ENCODE results near the gene MAMDC2.
"Not testable (repeated sequence)": the region's sequence is repeated elsewhere in the genome, so short reads cannot be mapped to it uniquely, and the experiment has no call there.

MAMDC2 gene

GRCh38 chr9:70036641-70037040 is 7.0 kb upstream of the MAMDC2 start:
- H3K4me3 ChIP-seq (ENCODE audit: low read depth, low read length) = no peak overlapping the region
- TF ChIP-seq, protein P1, sequence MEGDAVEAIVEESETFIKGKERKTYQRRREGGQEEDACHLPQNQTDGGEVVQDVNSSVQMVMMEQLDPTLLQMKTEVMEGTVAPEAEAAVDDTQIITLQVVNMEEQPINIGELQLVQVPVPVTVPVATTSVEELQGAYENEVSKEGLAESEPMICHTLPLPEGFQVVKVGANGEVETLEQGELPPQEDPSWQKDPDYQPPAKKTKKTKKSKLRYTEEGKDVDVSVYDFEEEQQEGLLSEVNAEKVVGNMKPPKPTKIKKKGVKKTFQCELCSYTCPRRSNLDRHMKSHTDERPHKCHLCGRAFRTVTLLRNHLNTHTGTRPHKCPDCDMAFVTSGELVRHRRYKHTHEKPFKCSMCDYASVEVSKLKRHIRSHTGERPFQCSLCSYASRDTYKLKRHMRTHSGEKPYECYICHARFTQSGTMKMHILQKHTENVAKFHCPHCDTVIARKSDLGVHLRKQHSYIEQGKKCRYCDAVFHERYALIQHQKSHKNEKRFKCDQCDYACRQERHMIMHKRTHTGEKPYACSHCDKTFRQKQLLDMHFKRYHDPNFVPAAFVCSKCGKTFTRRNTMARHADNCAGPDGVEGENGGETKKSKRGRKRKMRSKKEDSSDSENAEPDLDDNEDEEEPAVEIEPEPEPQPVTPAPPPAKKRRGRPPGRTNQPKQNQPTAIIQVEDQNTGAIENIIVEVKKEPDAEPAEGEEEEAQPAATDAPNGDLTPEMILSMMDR (IDR thresholded peaks at IDR 0.05; ENCODE audit: low read depth, low read length) = no peak

DNA sequence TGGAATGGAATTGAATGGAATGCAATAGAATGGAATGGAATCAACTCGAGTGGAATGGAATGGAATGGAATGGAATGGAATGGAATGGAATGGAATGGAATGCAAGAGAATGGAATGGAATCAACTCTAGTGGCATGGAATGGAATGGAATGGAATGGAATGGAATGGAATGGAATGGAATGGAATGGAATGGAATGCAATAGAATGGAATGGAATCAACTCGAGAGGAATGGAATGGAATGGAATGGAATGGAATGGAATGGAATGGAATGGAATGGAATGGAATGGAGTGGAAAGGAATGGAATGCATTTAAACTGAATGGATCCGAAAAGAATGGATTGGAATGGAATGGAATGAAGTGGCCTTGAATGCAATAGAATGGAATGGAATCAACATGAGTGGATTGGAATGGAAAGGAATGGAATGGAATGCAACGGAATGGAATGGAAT is 5.5 kb upstream of the MAMDC2 start:
- H3K4me3 ChIP-seq (ENCODE audit: low read depth, low read length) = not testable (repeated sequence)

DNA sequence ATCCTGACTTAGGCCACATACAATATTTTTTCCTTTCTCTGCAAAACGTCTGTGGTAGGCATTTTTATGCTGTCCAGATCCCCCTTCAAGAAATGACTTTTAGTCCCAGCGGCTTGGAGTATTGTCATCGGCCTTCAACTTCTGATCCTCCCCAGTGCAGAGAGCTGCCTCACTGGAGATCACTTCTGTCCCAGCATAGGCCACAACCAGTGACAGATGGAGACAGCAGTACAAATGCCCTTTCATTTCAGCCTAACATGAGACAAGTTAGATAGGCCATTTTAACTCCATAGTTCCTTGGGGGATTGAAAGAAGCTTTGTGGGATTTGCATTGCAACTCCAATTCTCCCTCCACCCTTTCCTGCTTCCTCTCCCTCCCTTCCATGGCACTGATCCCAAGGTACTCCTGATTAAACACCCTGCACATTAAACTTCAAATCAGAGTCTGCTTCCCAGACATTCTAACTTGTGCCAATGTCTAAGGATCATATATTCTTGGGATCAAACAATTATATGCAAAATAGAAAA is 3.2 kb upstream of the MAMDC2 start:
- TF ChIP-seq, protein P1 (IDR thresholded peaks at IDR 0.05; ENCODE audit: low read depth, low read length) = no peak
- H3K4me3 ChIP-seq (ENCODE audit: low read depth, low read length) = no peak overlapping the region

DNA sequence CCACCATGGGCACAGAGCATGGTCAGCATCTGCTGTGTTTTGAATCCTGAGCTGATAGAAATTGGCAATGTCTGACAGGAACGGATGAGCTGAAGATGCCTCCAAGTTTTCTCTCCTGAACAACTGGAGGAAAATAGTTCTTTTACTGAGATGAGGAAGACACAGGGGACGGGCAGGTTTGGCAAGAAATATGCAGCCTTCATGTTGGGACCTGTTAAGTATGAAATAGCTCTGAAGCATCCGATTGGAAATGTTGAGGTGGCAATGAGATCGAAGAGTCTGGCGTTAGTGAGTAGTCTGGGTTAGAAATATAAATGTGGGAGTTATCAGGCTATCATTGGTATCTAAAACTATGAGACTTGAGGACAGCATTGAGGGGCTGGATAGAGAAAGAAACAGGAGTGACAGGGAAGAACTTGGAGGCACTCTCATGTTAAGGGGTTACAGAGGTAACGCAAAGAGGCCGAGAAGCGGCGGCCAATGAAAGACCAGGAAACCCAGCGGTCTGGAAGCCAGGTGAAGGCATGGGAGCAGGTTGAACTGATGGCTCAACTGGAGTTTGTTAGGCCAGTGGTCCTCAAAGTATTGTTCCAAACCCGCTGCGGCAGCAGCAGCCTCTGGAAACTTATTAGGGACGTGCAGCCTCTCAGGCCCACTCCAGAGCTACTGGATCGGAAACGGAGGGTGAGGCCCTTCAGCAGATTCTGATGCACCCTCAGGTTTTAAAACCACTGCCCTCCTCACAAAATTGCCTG is 1.0 kb upstream of the MAMDC2 start:
- TF ChIP-seq, protein P1 (IDR thresholded peaks at IDR 0.05; ENCODE audit: low read depth, low read length) = no peak
- H3K4me3 ChIP-seq (ENCODE audit: low read depth, low read length) = no peak overlapping the region

GRCh38 chr9:70043285-70043684 is 363 bp upstream of the MAMDC2 start:
- TF ChIP-seq, protein P1 (IDR thresholded peaks at IDR 0.05; ENCODE audit: low read depth, low read length) = no peak
- H3K4me3 ChIP-seq (ENCODE audit: low read depth, low read length) = peak overlapping the region; percentile 56

GRCh38 chr9:70044490-70045307 is 1.1 kb downstream of the MAMDC2 start:
- peak overlapping the region; percentile 56 for H3K4me3 ChIP-seq (ENCODE audit: low read depth, low read length)
- TF ChIP-seq, protein P1 (IDR thresholded peaks at IDR 0.05; ENCODE audit: low read depth, low read length) = no peak

DNA sequence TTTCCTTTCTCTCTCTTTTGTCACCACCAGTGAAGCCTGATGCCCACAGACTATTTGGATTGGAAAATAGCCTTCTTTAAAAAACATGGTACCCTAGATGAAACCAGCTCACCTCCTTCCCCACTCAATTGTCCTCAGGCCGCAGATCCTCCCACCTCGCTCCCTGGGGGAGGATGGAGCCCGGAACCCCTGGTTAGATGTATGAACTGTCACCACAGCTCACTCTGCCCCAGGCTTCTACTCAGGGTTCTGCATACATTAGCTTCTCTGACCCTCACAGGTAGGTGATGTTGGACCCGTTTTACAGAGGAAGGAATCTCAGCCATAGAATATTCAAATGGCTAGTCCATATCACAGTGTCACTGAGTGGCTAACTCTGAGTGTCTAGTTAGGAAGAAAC is 1.8 kb downstream of the MAMDC2 start:
- TF ChIP-seq, protein P1 (IDR thresholded peaks at IDR 0.05; ENCODE audit: low read depth, low read length) = no peak
- no peak overlapping the region for H3K4me3 ChIP-seq (ENCODE audit: low read depth, low read length)
